B cell (primary cell): ENCODE data around the gene TATDN2. TPM values are rescaled to one million over a fixed set of nuclear protein-coding genes. Genes with fewer than 3 reads are reported as not detected.

Experiments used
- ATAC-seq: fragments of 200-7000 bp; cut with Tn5 transposase; one replicate; pipeline ENCODE4 v1.10.0; 2021; ENCODE audit warnings: low read depth, mild to moderate bottlenecking, moderate number of reproducible peaks, moderate library complexity
- CTCF ChIA-PET: fragments of 350-600 bp; sonication (Branson Sonifier 250); formaldehyde crosslinking; loops from one replicate; lab custom pipeline; 2021; ENCODE audit warnings: antibody characterized with exemption, inconsistent platforms; lab: Charles Lee
- POLR2A ChIA-PET: fragments of 350-600 bp; sonication (Branson Sonifier 250); formaldehyde crosslinking; loops from one replicate; lab custom pipeline; 2021; ENCODE audit warnings: antibody characterized with exemption; lab: Charles Lee
- DNase-seq: peaks from one replicate; pipeline ENCODE4 v3.0.0; 2013
- H2AFZ ChIP-seq: 2 replicates; pipeline ENCODE4 v1.6.1; 2012; ENCODE audit warnings: mild to moderate bottlenecking, low read depth, low read length; ENCODE audit not compliant: insufficient read depth, poor library complexity, severe bottlenecking
- H3K27ac ChIP-seq, 2 donors: 1 replicate in 1 of 2; 2 replicates in 1 of 2; pipeline ENCODE4 v1.5.1; 2012 to 2013; ENCODE audit warnings: low read length in 2 of 2, mild to moderate bottlenecking in 2 of 2, moderate library complexity in 1 of 2
- H3K27me3 ChIP-seq, 4 experiments: fragments of 200-600 bp in 1 of 4; sonication (generic) in 1 of 4; replicated peaks in 1 of 4; 1 replicate in 2 of 4; 2 replicates in 2 of 4; pipeline versions ENCODE4 v1.6.1 to v1.7.0; 2013 to 2016; ENCODE audit warnings: low read length in 3 of 4, mild to moderate bottlenecking in 2 of 4, mixed read lengths in 1 of 4, moderate library complexity in 1 of 4; ENCODE audit not compliant: insufficient read depth in 4 of 4, control insufficient read depth in 3 of 4; ENCODE audit errors: control extremely low read depth in 1 of 4
- H3K36me3 ChIP-seq, 2 experiments: replicated peaks in 1 of 2; 1 replicate in 1 of 2; 2 replicates in 1 of 2; pipeline versions ENCODE4 v1.6.1 to v1.7.1; 2013; ENCODE audit warnings: low read length in 1 of 2; ENCODE audit not compliant: insufficient read depth in 2 of 2, control insufficient read depth in 1 of 2; ENCODE audit errors: control extremely low read depth in 1 of 2, extremely low read depth in 1 of 2
- H3K4me1 ChIP-seq, 2 donors: fragments of 200-600 bp in 1 of 2; sonication (generic) in 1 of 2; 1 replicate in 1 of 2; 2 replicates in 1 of 2; pipeline versions ENCODE4 v1.5.1 to v1.6.1; 2013 to 2017; ENCODE audit warnings: low read length in 2 of 2; ENCODE audit not compliant: control insufficient read depth in 2 of 2, insufficient read depth in 2 of 2
- H3K4me2 ChIP-seq: replicated peaks from 2 replicates; pipeline ENCODE3; 2012; ENCODE audit warnings: mild to moderate bottlenecking, low read depth, low read length; ENCODE audit not compliant: poor library complexity, severe bottlenecking
- H3K4me3 ChIP-seq, 5 experiments: fragments of 200-600 bp in 1 of 5; sonication (generic) in 1 of 5; 1 replicate in 3 of 5; 2 replicates in 2 of 5; pipeline versions ENCODE4 v1.5.1 to v1.7.0; 2011 to 2016; ENCODE audit warnings: low read length in 4 of 5, mild to moderate bottlenecking in 4 of 5, low read depth in 2 of 5, control low read depth in 1 of 5, moderate library complexity in 1 of 5; ENCODE audit not compliant: insufficient read depth in 1 of 5; ENCODE audit errors: control extremely low read depth in 1 of 5, extremely low read depth in 1 of 5
- H3K79me2 ChIP-seq: fragments of 200-600 bp; sonication (generic); one replicate; pipeline ENCODE4 v1.6.0; 2016; ENCODE audit warnings: low read length; ENCODE audit not compliant: control insufficient read depth, insufficient read depth
- H3K9ac ChIP-seq: fragments of 200-600 bp; sonication (generic); 2 replicates; pipeline ENCODE4 v1.6.1; 2017; ENCODE audit warnings: mild to moderate bottlenecking, low read length, moderate library complexity
- H3K9me3 ChIP-seq, 3 donors: one replicate each; pipeline versions ENCODE4 v1.6.1 to v1.7.1; 2013; ENCODE audit warnings: low read length in 2 of 3; ENCODE audit not compliant: control insufficient read depth in 2 of 3, insufficient read depth in 1 of 3; ENCODE audit errors: control extremely low read depth in 1 of 3
- H4K20me1 ChIP-seq: 2 replicates; pipeline ENCODE4 v1.6.0; 2012; ENCODE audit warnings: mild to moderate bottlenecking, low read length; ENCODE audit not compliant: insufficient read depth, control insufficient read depth, poor library complexity, severe bottlenecking
- H3K27ac Mint-ChIP-seq: one replicate; pipeline ENCODE4 v1.8.0; 2021; ENCODE audit warnings: mixed read lengths
- H3K27me3 Mint-ChIP-seq: one replicate; pipeline ENCODE4 v1.8.0; 2021; ENCODE audit warnings: mixed read lengths
- H3K4me1 Mint-ChIP-seq: one replicate; pipeline ENCODE4 v1.8.0; 2021; ENCODE audit warnings: mixed read lengths
- H3K4me3 Mint-ChIP-seq: one replicate; pipeline ENCODE4 v1.8.0; 2021; ENCODE audit warnings: mixed read lengths
- H3K9me3 Mint-ChIP-seq: one replicate; pipeline ENCODE4 v1.8.0; 2022; ENCODE audit warnings: mixed read lengths; ENCODE audit not compliant: insufficient read depth
- EZH2 ChIP-seq: IDR thresholded peaks from 2 replicates; pipeline ENCODE4 v1.6.1; 2012; ENCODE audit warnings: borderline replicate concordance, low read depth, mild to moderate bottlenecking, moderate library complexity, low read length; ENCODE audit not compliant: insufficient read depth, poor library complexity, severe bottlenecking
- WGBS: methylation state at CpG from one replicate; pipeline ENCODE4 v1.1.5; 2013; ENCODE audit warnings: missing lambda C conversion rate; ENCODE audit not compliant: insufficient coverage; 5-methylcytosine and 5-hydroxymethylcytosine counted together
- intact Hi-C: fragments of 100-400 bp; cut with micrococcal nuclease; formaldehyde crosslinking; loops from one replicate; pipeline ENCODE4 v1.10.0; 2022
- polyA plus RNA-seq: library from polyadenylated mRNA; depleted of rRNA; stranded (reverse); fragments of >200 nt; gene quantifications from 2 replicates; pipeline ENCODE4 v1.2.3, GENCODE V29; 2012
- total RNA-seq, 2 donors: library from RNA; stranded (reverse); fragments of 120-200 nt in 1 of 2; gene quantifications; 1 replicate in 1 of 2; 2 replicates in 1 of 2; pipeline versions ENCODE4 v1.2.3 to v1.2.4, GENCODE V29; 2013 to 2022
- TF ChIP-seq, protein P1 (sequence below): fragments of 200-600 bp; IDR thresholded peaks from one replicate; pipeline ENCODE4 v1.8.0; 2022; ENCODE audit warnings: antibody characterized with exemption, mild to moderate bottlenecking

TATDN2 gene
- total and polyA plus RNA-seq, 2 donors (not counting 1 experiment from before 2014, with no cell fraction given) = 24.7 to 62.9 TPM

- POLR2A ChIA-PET = no interaction called here
These were observed 12.7 kb upstream of the TATDN2 start for GRCh38 chr3:10235551-10235950.

DNA sequence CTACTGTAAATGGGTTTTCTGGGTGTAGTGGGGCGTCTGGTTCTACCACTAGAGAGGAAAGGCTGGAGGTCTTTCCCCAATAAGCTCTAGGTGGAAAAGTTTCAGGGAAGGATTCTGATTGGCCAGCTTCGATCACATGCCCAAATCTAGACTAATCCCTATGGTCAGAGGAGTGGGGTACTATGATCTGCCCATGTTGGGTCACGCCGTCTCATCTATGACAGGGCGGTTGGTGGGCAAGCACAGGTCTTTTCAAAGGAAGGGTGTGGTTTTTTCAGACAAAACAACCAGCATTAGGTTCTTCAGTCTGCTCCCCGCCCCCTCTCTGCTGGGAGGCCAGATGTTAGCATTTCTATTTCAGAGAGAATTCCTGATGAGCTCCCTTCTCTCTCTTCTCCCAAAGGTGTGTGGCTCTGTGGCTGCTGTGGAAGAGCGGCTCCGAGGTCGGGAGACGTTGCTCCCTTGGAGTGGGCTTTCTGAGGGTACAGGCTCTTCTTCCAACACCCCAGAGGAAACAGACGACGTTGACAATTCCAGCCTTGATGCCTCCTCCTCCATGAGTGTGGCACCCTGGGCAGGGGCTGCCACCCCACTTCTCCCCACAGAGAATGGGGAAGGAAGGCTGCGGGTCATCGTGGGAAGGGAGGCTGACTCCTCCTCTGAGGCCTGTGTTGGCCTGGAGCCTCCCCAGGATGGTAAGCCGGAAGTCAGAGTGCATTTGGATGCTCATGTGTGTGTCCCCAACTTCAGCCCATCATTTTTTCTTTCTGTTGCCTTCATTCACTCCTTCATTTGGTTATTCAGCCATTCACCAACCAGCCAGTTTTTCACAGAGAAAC, 9.7 kb upstream of the TATDN2 start:
- intact Hi-C loops = no loop called here
- Histone ChIP-seq H3K4me2 (no peak overlapping the region), H3K79me2 (no peaks in the 10 kb centered on the region), H4K20me1 (no peaks in the 10 kb centered on the region), H3K27ac (no peak overlapping the region), H3K4me3 (no peak overlapping the region), H3K9me3 (no peaks in the 10 kb centered on the region), H3K27me3 (no peaks in the 10 kb centered on the region), H3K9ac (no peak overlapping the region), H3K36me3 (peaks cover 0 to 44% of the 10 kb centered on the region in 2 experiments), H3K4me1 (peaks cover 0 to 13% of the 10 kb centered on the region in 2 donors), H2AFZ (no peak overlapping the region)
- Mint-ChIP-seq H3K27ac (no peak overlapping the region), H3K4me1 (peaks cover 9% of the 10 kb centered on the region), H3K27me3 (no peaks in the 10 kb centered on the region), H3K4me3 (no peak overlapping the region), H3K9me3 (no peaks in the 10 kb centered on the region)
- ATAC-seq (no peak), DNase-seq (no peak)
- 88% methylated on average over 6 of the region's 15 CpGs for WGBS
- CTCF ChIA-PET = no interaction called here
- POLR2A ChIA-PET = interaction anchor here (0.5 kb wide), 1 partner anchor 143 kb away, joined by 3 read pairs; no protein-coding TSS in a partner anchor
- TF ChIP-seq, protein P1, sequence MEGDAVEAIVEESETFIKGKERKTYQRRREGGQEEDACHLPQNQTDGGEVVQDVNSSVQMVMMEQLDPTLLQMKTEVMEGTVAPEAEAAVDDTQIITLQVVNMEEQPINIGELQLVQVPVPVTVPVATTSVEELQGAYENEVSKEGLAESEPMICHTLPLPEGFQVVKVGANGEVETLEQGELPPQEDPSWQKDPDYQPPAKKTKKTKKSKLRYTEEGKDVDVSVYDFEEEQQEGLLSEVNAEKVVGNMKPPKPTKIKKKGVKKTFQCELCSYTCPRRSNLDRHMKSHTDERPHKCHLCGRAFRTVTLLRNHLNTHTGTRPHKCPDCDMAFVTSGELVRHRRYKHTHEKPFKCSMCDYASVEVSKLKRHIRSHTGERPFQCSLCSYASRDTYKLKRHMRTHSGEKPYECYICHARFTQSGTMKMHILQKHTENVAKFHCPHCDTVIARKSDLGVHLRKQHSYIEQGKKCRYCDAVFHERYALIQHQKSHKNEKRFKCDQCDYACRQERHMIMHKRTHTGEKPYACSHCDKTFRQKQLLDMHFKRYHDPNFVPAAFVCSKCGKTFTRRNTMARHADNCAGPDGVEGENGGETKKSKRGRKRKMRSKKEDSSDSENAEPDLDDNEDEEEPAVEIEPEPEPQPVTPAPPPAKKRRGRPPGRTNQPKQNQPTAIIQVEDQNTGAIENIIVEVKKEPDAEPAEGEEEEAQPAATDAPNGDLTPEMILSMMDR = no peak
- no peak for TF ChIP-seq EZH2

More at GRCh38 chr3:10235551-10235950, 12.7 kb upstream of the TATDN2 start:
- Histone ChIP-seq H2AFZ (no peak overlapping the region), H3K4me2 (no peak overlapping the region), H3K27me3 (no peaks in the 10 kb centered on the region), H3K36me3 (peaks cover 0 to 45% of the 10 kb centered on the region in 2 experiments), H3K9me3 (no peaks in the 10 kb centered on the region), H3K4me3 (no peak overlapping the region), H3K4me1 (peaks cover 0 to 3% of the 10 kb centered on the region in 2 donors), H4K20me1 (no peaks in the 10 kb centered on the region), H3K27ac (no peak overlapping the region), H3K9ac (no peak overlapping the region), H3K79me2 (no peaks in the 10 kb centered on the region)
- H3K27ac Mint-ChIP-seq = no peak overlapping the region
- 83% methylated on average over 5 of the region's 6 CpGs for WGBS
- intact Hi-C loops = no loop called here
- peaks cover 5% of the 10 kb centered on the region for H3K4me1 Mint-ChIP-seq
- H3K27me3 Mint-ChIP-seq = no peaks in the 10 kb centered on the region
- no peak for DNase-seq
- TF ChIP-seq, protein P1 = no peak
- no peak for TF ChIP-seq EZH2
- CTCF ChIA-PET = no interaction called here
- H3K9me3 Mint-ChIP-seq = no peaks in the 10 kb centered on the region
- no peak overlapping the region for H3K4me3 Mint-ChIP-seq
- ATAC-seq = no peak
